Lower lobe of right lung (tissue), 2 donors: ENCODE measurements around the gene COMT. TPM values are rescaled to one million over a fixed set of nuclear protein-coding genes. Genes with fewer than 3 reads are reported as not detected.

Experiments
- ATAC-seq, 2 donors: fragments of 200-7000 bp; cut with Tn5 transposase; one replicate each; pipeline ENCODE4 v1.9.1; 2020 to 2022; ENCODE audit warnings: mild to moderate bottlenecking in 2 of 2, moderate library complexity in 2 of 2
- DNase-seq: peaks from one replicate; pipeline ENCODE4 v3.0.0-alpha.2; 2020
- H3K27ac ChIP-seq: fragments of 200-600 bp; one replicate; pipeline ENCODE4 v1.8.0; 2022
- H3K27me3 ChIP-seq: fragments of 200-600 bp; one replicate; pipeline ENCODE4 v1.8.0; 2022; ENCODE audit warnings: low read depth
- H3K36me3 ChIP-seq: fragments of 200-600 bp; one replicate; pipeline ENCODE4 v1.8.0; 2022; ENCODE audit warnings: mild to moderate bottlenecking
- H3K4me1 ChIP-seq: fragments of 200-600 bp; one replicate; pipeline ENCODE4 v1.8.0; 2022
- H3K4me3 ChIP-seq: fragments of 200-600 bp; one replicate; pipeline ENCODE4 v1.8.0; 2022; ENCODE audit warnings: mild to moderate bottlenecking
- H3K9me3 ChIP-seq: fragments of 200-600 bp; one replicate; pipeline ENCODE4 v1.8.0; 2022
- intact Hi-C: fragments of 100-400 bp; cut with DNase I; formaldehyde crosslinking; loops from one replicate; pipeline ENCODE4 v1.11.0; 2022
- total RNA-seq: library from RNA; stranded (reverse); fragmentation: NEBNext Ultra II Directional; extraction: Animal tissue kit (Norgen Biotek cat#: 25700); gene quantifications from one replicate; pipeline ENCODE4 v1.2.1, GENCODE V29; 2021
- TF ChIP-seq, protein P1 (sequence below): fragments of 200-600 bp; IDR thresholded peaks from one replicate; pipeline ENCODE4 v1.8.0; 2022; ENCODE audit warnings: antibody characterized with exemption, mild to moderate bottlenecking
- donor health status: DM: no; HTN: yes; CAD: no; lungs with severe emphysema.

COMT gene
- total RNA-seq, 1 donor from 2014 or later: 235 TPM

DNA sequence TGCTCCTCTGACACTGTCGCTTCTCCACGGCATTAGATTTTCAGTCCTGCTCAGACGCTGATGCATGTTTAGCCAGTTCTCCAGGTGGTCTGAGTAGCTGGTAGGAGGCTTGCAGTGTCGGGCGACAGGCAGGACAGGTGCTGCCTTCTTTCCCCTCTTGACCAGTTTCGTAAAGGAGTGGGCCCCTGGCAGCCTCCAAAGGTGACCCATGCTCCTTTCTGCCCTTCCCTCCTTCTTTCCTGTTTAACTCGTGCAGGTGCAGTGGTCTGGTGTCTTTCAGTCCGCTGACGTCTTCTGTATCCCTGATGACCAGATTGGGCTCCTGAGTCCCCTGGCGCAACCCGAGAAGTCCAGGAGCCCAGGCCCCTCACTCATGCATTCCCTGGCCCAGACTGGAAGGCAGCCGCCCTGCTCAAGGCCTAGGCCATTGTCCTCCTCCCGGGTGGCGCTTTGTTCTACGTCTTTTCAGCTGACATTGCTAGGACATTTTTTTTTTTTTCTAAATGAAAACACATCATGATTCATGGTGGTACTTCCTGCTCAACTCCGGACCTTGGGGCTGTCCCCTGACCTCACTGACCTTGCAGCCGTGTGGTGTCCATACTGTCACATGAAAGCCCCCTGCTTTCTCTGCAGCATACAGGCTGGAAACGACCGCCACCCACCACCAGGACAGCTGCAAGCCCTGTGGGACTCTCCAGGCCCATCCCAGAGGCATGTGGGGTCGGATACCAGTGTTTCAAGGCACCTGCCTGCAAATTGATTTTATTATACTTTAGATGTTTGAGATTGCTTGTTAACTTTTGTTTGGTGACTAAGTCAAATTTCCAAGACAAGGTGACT, 25.6 kb downstream of the COMT start:
- TF ChIP-seq, protein P1, sequence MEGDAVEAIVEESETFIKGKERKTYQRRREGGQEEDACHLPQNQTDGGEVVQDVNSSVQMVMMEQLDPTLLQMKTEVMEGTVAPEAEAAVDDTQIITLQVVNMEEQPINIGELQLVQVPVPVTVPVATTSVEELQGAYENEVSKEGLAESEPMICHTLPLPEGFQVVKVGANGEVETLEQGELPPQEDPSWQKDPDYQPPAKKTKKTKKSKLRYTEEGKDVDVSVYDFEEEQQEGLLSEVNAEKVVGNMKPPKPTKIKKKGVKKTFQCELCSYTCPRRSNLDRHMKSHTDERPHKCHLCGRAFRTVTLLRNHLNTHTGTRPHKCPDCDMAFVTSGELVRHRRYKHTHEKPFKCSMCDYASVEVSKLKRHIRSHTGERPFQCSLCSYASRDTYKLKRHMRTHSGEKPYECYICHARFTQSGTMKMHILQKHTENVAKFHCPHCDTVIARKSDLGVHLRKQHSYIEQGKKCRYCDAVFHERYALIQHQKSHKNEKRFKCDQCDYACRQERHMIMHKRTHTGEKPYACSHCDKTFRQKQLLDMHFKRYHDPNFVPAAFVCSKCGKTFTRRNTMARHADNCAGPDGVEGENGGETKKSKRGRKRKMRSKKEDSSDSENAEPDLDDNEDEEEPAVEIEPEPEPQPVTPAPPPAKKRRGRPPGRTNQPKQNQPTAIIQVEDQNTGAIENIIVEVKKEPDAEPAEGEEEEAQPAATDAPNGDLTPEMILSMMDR: no peak
- intact Hi-C loops: no loop called here
- Histone ChIP-seq H3K36me3 (peaks cover 70% of the 10 kb centered on the region), H3K4me1 (peaks cover 22% of the 10 kb centered on the region), H3K4me3 (no peak overlapping the region), H3K27ac (no peak overlapping the region), H3K9me3 (no peaks in the 10 kb centered on the region), H3K27me3 (no peaks in the 10 kb centered on the region)
- ATAC-seq: no peak
- DNase-seq: no peak

DNA sequence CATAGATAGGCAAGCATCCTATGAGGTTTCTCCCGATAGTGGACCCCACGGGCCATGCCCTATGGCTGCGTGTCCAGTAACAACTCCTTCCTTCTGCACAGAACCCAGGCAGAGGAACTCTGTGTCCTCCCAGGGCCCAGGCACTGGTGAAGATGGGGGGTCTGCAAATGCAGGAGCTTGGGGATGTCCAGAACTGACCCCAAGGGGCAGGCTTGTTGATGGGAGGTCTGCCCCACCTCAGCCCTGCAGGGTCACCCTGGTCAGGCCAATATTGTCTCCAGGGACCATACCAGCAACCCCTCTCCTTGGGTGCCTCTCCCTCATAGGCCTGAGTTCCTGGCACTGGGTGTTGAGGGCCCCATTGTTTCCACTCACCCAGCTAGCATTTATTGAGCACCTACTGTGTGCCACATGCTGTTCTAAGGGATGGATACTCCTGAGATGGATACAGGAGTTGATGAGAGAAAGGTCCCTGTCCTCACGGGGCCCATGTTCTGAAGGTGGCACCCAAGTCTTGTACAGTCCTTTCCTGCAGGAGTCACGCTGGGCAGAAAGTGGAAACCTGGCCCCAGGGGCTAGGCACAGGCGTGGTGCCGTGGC, 26.4 kb downstream of the COMT start:
- intact Hi-C loops: no loop called here
- ATAC-seq (no peak), DNase-seq (no peak)
- no peak overlapping the region for H3K27ac ChIP-seq
- no peaks in the 10 kb centered on the region for H3K27me3 ChIP-seq
- H3K4me1 ChIP-seq: peaks cover 14% of the 10 kb centered on the region
- peaks cover 78% of the 10 kb centered on the region for H3K36me3 ChIP-seq
- TF ChIP-seq, protein P1: no peak
- H3K9me3 ChIP-seq: no peaks in the 10 kb centered on the region
- H3K4me3 ChIP-seq: no peak overlapping the region

DNA sequence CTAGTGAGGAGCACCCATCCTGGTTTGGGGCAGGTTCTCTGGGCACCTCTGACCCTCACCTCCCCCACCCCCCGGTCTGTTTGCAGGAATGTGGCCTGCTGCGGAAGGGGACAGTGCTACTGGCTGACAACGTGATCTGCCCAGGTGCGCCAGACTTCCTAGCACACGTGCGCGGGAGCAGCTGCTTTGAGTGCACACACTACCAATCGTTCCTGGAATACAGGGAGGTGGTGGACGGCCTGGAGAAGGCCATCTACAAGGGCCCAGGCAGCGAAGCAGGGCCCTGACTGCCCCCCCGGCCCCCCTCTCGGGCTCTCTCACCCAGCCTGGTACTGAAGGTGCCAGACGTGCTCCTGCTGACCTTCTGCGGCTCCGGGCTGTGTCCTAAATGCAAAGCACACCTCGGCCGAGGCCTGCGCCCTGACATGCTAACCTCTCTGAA, 26.9 kb downstream of the COMT start:
- H3K9me3 ChIP-seq: no peaks in the 10 kb centered on the region
- ATAC-seq (no peak), DNase-seq (no peak)
- no peaks in the 10 kb centered on the region for H3K27me3 ChIP-seq
- peaks cover 13% of the 10 kb centered on the region for H3K4me1 ChIP-seq
- intact Hi-C loops: no loop called here
- TF ChIP-seq, protein P1: no peak
- H3K36me3 ChIP-seq: peaks cover 81% of the 10 kb centered on the region
- H3K4me3 ChIP-seq: no peak overlapping the region
- H3K27ac ChIP-seq: no peak overlapping the region

DNA sequence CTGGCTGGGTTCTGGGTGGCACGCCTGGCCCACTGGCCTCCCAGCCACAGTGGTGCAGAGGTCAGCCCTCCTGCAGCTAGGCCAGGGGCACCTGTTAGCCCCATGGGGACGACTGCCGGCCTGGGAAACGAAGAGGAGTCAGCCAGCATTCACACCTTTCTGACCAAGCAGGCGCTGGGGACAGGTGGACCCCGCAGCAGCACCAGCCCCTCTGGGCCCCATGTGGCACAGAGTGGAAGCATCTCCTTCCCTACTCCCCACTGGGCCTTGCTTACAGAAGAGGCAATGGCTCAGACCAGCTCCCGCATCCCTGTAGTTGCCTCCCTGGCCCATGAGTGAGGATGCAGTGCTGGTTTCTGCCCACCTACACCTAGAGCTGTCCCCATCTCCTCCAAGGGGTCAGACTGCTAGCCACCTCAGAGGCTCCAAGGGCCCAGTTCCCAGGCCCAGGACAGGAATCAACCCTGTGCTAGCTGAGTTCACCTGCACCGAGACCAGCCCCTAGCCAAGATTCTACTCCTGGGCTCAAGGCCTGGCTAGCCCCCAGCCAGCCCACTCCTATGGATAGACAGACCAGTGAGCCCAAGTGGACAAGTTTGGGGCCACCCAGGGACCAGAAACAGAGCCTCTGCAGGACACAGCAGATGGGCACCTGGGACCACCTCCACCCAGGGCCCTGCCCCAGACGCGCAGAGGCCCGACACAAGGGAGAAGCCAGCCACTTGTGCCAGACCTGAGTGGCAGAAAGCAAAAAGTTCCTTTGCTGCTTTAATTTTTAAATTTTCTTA, 27.8 kb downstream of the COMT start:
- H3K27ac ChIP-seq: peak overlapping the region; percentile 10
- no peaks in the 10 kb centered on the region for H3K27me3 ChIP-seq
- peaks cover 77% of the 10 kb centered on the region for H3K36me3 ChIP-seq
- TF ChIP-seq, protein P1: no peak
- H3K9me3 ChIP-seq: no peaks in the 10 kb centered on the region
- intact Hi-C loops: no loop called here
- peaks cover 13% of the 10 kb centered on the region for H3K4me1 ChIP-seq
- DNase-seq (no peak), ATAC-seq (no peak)
- no peak overlapping the region for H3K4me3 ChIP-seq

DNA sequence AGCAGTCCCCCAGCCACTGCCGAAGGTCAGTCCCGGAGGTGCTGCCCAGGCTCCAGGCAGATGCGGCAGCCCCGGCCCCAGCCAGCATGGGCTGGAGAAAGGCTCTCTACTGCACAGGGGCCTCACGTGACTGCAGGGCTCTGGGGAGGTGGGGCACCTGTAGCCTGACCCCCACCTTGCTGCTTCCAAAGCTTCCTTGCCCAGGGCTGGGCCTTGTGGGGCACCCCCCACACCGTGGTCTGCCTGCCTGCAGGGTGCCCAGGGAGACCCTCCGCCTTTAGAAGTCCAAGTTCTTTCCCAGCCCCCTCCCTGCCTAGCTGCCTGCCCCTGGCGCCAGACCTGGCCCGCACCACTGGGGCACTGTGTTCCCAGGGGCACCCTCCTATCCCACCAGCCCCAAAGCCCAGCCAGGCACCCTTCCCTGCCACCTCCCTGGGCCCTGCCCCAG, 28.5 kb downstream of the COMT start:
- Histone ChIP-seq H3K27ac (peak overlapping the region; percentile 10), H3K9me3 (no peaks in the 10 kb centered on the region), H3K27me3 (no peaks in the 10 kb centered on the region), H3K4me1 (peaks cover 13% of the 10 kb centered on the region), H3K36me3 (peaks cover 70% of the 10 kb centered on the region), H3K4me3 (no peak overlapping the region)
- TF ChIP-seq, protein P1: no peak
- intact Hi-C loops: no loop called here
- DNase-seq (no peak), ATAC-seq (no peak)
